K562 (cell line): Measurements from ENCODE around the gene PPP2R1B.

Source experiments
- ATF6 ChIP-seq: sonication (generic); formaldehyde crosslinking; IDR thresholded peaks from 2 replicates; pipeline ENCODE4 v1.4.0; 2020; ENCODE audit warnings: mild to moderate bottlenecking, missing genetic modification reagents
- E2F5 ChIP-seq: sonication (generic); formaldehyde crosslinking; IDR thresholded peaks from 2 replicates; pipeline ENCODE4 v1.8.0; 2022; ENCODE audit warnings: mild to moderate bottlenecking, missing genetic modification reagents
- GMEB1 ChIP-seq: fragments of 250-450 bp; sonication (Bioruptor Pico); IDR thresholded peaks from 2 replicates; pipeline ENCODE4 v1.4.0; 2020; ENCODE audit warnings: mild to moderate bottlenecking
- KAT2B ChIP-seq: IDR thresholded peaks from one replicate; pipeline ENCODE4 v1.6.1; 2012; ENCODE audit warnings: low read depth, mild to moderate bottlenecking, control low read depth, inconsistent platforms, low read length, moderate library complexity
- NFE2L1 ChIP-seq: fragments of 450-650 bp; IDR thresholded peaks from 2 replicates; pipeline ENCODE4 v1.6.1; 2016; ENCODE audit warnings: missing genetic modification characterization, low read depth, mild to moderate bottlenecking, missing compliant biosample characterization, moderate library complexity, borderline replicate concordance
- NR4A1 ChIP-seq, 2 experiments: fragments of 250-450 bp in 1 of 2; fragments of 450-650 bp in 1 of 2; sonication (Bioruptor Pico) in 1 of 2; IDR thresholded peaks; 2 replicates each; pipeline versions ENCODE4 v1.4.0 to v1.6.1; 2016 to 2020; ENCODE audit warnings: mild to moderate bottlenecking in 2 of 2, missing compliant biosample characterization in 1 of 2, missing genetic modification characterization in 1 of 2, moderate library complexity in 1 of 2
- RFX5 ChIP-seq: IDR thresholded peaks from 2 replicates; pipeline ENCODE4 v1.6.1; 2011; ENCODE audit warnings: low read depth, mild to moderate bottlenecking, improper control_type of control experiment, low read length
- SREBF1 ChIP-seq: fragments of 150-350 bp; IDR thresholded peaks from 2 replicates; pipeline ENCODE4 v1.6.1; 2014; ENCODE audit warnings: antibody characterized with exemption, low read depth, low read length, borderline replicate concordance
- SRSF3 ChIP-seq: fragments of 200-400 bp; formaldehyde crosslinking; IDR thresholded peaks from 2 replicates; pipeline ENCODE4 v1.6.1; 2016; ENCODE audit warnings: mild to moderate bottlenecking, low read length, moderate library complexity; ENCODE audit not compliant: insufficient read depth
- TBP ChIP-seq: optimal IDR thresholded peaks from 2 replicates; pipeline ENCODE3; 2011; ENCODE audit warnings: low read depth, low read length, improper control_type of control experiment
- ZNF263 ChIP-seq: sonication (generic); formaldehyde crosslinking; IDR thresholded peaks from 2 replicates; pipeline ENCODE4 v1.8.0; 2022; ENCODE audit warnings: mild to moderate bottlenecking, missing genetic modification reagents, borderline replicate concordance
- TF ChIP-seq, protein P1 (sequence below), 3 experiments: IDR thresholded peaks in 2 of 3; conservative IDR thresholded peaks in 1 of 3; 2 replicates each; pipeline ENCODE4 v1.5.1; 2011 to 2012; ENCODE audit warnings: low read length in 3 of 3, mild to moderate bottlenecking in 3 of 3, control low read depth in 2 of 3, improper control_type of control experiment in 1 of 3, inconsistent platforms in 1 of 3, low read depth in 1 of 3, mixed read lengths in 1 of 3, moderate library complexity in 1 of 3; ENCODE audit not compliant: insufficient read depth in 2 of 3

GRCh38 chr11:111814106-111814505, 47.9 kb upstream of the PPP2R1B start:
- TF ChIP-seq, protein P1, sequence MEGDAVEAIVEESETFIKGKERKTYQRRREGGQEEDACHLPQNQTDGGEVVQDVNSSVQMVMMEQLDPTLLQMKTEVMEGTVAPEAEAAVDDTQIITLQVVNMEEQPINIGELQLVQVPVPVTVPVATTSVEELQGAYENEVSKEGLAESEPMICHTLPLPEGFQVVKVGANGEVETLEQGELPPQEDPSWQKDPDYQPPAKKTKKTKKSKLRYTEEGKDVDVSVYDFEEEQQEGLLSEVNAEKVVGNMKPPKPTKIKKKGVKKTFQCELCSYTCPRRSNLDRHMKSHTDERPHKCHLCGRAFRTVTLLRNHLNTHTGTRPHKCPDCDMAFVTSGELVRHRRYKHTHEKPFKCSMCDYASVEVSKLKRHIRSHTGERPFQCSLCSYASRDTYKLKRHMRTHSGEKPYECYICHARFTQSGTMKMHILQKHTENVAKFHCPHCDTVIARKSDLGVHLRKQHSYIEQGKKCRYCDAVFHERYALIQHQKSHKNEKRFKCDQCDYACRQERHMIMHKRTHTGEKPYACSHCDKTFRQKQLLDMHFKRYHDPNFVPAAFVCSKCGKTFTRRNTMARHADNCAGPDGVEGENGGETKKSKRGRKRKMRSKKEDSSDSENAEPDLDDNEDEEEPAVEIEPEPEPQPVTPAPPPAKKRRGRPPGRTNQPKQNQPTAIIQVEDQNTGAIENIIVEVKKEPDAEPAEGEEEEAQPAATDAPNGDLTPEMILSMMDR (IDR thresholded peaks at IDR 0.05 in 2 of 3, conservative IDR thresholded peaks at IDR 0.05 in 1 of 3; ENCODE audit: insufficient read depth in 2 of 3, low read depth in 1 of 3, low read length in 3 of 3), result no peak
- TF ChIP-seq RFX5 (no peak), NR4A1 (CRISPR knock-in tag; IDR thresholded peaks at IDR 0.05) (no peak), NR4A1 (tag; IDR thresholded peaks at IDR 0.05) (no peak), TBP (no peak), GMEB1 (CRISPR knock-in tag) (no peak), ATF6 (CRISPR knock-in tag) (no peak), ZNF263 (CRISPR knock-in tag) (no peak), SREBF1 (no peak), NFE2L1 (tag) (no peak), SRSF3 (no peak), E2F5 (CRISPR knock-in tag) (no peak), KAT2B (no peak)
